Ovary (tissue), 9 donors: ENCODE data around the gene PTPN14. TPM values are rescaled to one million over a fixed set of nuclear protein-coding genes. Genes with fewer than 3 reads are reported as not detected.
A peak's percentile ranks its signal among the peaks of the same experiment; 100 is the strongest.

Experiments
- DNase-seq, 5 donors: peaks; one replicate each; pipeline ENCODE4 v3.0.0-alpha.2; 2019 to 2020
- H3K27ac ChIP-seq, 2 donors: fragments of 200-600 bp; one replicate each; pipeline versions ENCODE4 v1.5.1 to v1.8.0; 2019 to 2022
- H3K27me3 ChIP-seq: fragments of 200-600 bp; one replicate; pipeline ENCODE4 v1.8.0; 2022
- H3K36me3 ChIP-seq: fragments of 200-600 bp; sonication (generic); one replicate; pipeline ENCODE4 v1.5.1; 2019
- H3K4me1 ChIP-seq: one replicate; pipeline ENCODE4 v1.8.1; 2013; ENCODE audit warnings: mild to moderate bottlenecking, moderate library complexity; ENCODE audit not compliant: insufficient read depth
- H3K4me3 ChIP-seq: fragments of 200-600 bp; sonication (generic); one replicate; pipeline ENCODE4 v1.5.1; 2017
- H3K9me3 ChIP-seq, 2 donors: fragments of 200-600 bp in 1 of 2; sonication (generic) in 1 of 2; one replicate each; pipeline versions ENCODE4 v1.5.1 to v1.8.1; 2013 to 2019; ENCODE audit warnings: mild to moderate bottlenecking in 1 of 2, moderate library complexity in 1 of 2
- CTCF ChIP-seq, 3 donors: fragments of 450-650 bp in 2 of 3; fragments of 200-600 bp in 1 of 3; IDR thresholded peaks; one replicate each; pipeline versions ENCODE4 v1.5.1 to v1.8.0; 2016 to 2022; ENCODE audit warnings: antibody characterized with exemption in 3 of 3, mild to moderate bottlenecking in 1 of 3
- EP300 ChIP-seq: sonication (generic); formaldehyde crosslinking; IDR thresholded peaks from one replicate; pipeline ENCODE4 v1.6.1; 2017; ENCODE audit warnings: antibody characterized with exemption
- POLR2A ChIP-seq: fragments of 450-650 bp; IDR thresholded peaks from one replicate; pipeline ENCODE4 v1.6.1; 2017; ENCODE audit warnings: antibody characterized with exemption, mild to moderate bottlenecking, moderate library complexity
- WGBS, 3 donors: extraction: QIAGEN DNeasy Blood & Tissue Kit in 1 of 3; methylation state at CpG; one replicate each; pipeline versions ENCODE4 v1.1.5 to v1.1.7; 2013 to 2017; 5-methylcytosine and 5-hydroxymethylcytosine counted together
- intact Hi-C, 4 donors: fragments of 100-400 bp; cut with DNase I; formaldehyde crosslinking; loops; one replicate each; pipeline versions ENCODE4 v1.11.0 to v1.15.1; 2022 to 2023
- polyA plus RNA-seq, 2 donors: library from polyadenylated mRNA; stranded (reverse); fragments of 200-250 nt in 1 of 2; fragments of 350-450 nt in 1 of 2; fragmentation: Illumina TruSeq in 1 of 2; extraction: RNeasy Lipid Tissue Mini Kit (QIAGEN cat#74804) in 1 of 2; gene quantifications; one replicate each; pipeline ENCODE4 v1.2.3, GENCODE V29; 2013 to 2014
- total RNA-seq, 7 donors: library from RNA; depleted of rRNA in 2 of 7; stranded (reverse); fragments of >200 nt in 2 of 7; fragmentation: NEBNext Ultra II Directional in 3 of 7; extraction: Animal tissue kit (Norgen Biotek cat#: 25700) in 3 of 7; gene quantifications; one replicate each; pipeline versions ENCODE4 v1.1.0 to v1.2.4, GENCODE V29; 2016 to 2023
- donor health status: DM: no; HTN: no; CAD: no; lungs with moderate emphysema.
- donor health status: DM: no; HTN: no; CAD: no.
- donor health status: Bipolar disorder and iron deficiency.
- donor health status: DM: yes; HTN: yes; CAD: no.
- donor health status: DM: no; HTN: no; CAD: no.
- donor health status: DM: yes; HTN: yes; CAD: no.

PTPN14 gene
- total and polyA plus RNA-seq, 9 donors: 7.6 to 68.9 (median 41.1) TPM

DNA sequence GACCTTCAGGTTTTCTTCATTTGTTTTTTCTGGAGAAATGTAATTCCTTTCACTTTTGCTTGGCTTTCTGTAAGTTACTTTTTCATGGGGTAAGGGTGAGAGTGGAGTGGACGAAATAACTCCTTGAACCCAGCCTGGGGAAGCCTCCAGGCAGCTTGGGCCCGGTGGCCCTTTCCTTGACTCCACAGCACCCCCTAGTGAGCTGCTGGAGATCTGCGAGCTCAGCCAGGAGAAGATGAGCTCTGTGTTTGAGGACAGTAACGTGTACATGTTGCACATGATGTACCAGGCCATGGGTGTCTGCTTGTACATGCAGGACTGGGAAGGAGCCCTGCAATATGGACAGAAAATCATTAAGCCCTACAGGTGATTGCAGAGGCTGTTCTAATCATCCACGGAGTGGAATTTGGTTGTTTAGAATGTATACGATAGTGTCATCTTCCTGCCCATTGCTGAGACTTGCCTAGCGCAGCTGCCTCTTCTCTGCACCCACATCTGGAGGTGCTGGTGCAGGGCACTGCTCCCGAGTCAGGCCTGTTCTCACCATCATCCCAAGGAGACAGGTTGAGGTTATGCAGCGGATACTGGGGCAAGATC lies 219.5 kb downstream of the PTPN14 start:
- intact Hi-C loops: loop anchor here in 3 of 4 donors (2.0 to 10.0 kb wide), 3 partner anchors 253 to 255 kb away; no protein-coding TSS in a partner anchor
- no peaks in the 10 kb centered on the region for H3K9me3 ChIP-seq
- H3K27me3 ChIP-seq: no peaks in the 10 kb centered on the region
- peak in 1 of 5 donors; percentile 31 for DNase-seq
- no peak overlapping the region for H3K27ac ChIP-seq
- peaks cover 1% of the 10 kb centered on the region for H3K4me1 ChIP-seq
- H3K36me3 ChIP-seq: no peaks in the 10 kb centered on the region
- 72 to 78% (median 77%) methylated on average over 9 of the region's 9 CpGs for WGBS, 3 donors
- no peak for TF ChIP-seq EP300
- peak in 1 of 3 donors; percentile 18 for TF ChIP-seq CTCF (IDR thresholded peaks at IDR 0.05)
- TF ChIP-seq POLR2A: no peak
- H3K4me3 ChIP-seq: no peak overlapping the region

DNA sequence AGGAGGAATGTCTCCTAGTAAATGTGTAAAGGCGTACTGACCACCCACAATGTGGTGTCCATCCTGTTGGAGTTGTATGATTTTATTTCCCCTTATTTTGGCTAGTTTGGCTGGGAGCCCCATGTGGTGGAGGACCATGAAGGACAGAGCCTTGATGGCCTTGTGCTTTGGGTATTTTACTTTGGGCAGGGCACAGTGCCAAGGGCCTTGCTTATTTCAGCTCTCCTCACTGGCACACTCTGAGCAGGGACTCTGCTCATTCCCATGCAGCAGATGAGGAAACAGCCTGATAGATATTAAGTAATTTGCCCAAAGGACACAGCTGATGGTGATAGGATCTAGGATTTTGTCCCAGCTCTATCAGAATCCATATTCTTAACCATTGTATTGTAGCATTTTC lies 220.2 kb downstream of the PTPN14 start:
- Histone ChIP-seq H3K4me3 (no peak overlapping the region), H3K4me1 (peaks cover 1% of the 10 kb centered on the region), H3K27ac (no peak overlapping the region), H3K27me3 (no peaks in the 10 kb centered on the region), H3K36me3 (no peaks in the 10 kb centered on the region), H3K9me3 (no peaks in the 10 kb centered on the region)
- TF ChIP-seq CTCF (IDR thresholded peaks at IDR 0.05): no peak
- DNase-seq: peak in 1 of 5 donors; percentile 25
- WGBS, 3 donors: 84 to 91% (median 87%) methylated on average over 1 of the region's 1 CpG
- intact Hi-C loops: loop anchor here in 2 of 4 donors (5.0 to 10.0 kb wide), 2 partner anchors 254 to 256 kb away; no protein-coding TSS in a partner anchor

DNA sequence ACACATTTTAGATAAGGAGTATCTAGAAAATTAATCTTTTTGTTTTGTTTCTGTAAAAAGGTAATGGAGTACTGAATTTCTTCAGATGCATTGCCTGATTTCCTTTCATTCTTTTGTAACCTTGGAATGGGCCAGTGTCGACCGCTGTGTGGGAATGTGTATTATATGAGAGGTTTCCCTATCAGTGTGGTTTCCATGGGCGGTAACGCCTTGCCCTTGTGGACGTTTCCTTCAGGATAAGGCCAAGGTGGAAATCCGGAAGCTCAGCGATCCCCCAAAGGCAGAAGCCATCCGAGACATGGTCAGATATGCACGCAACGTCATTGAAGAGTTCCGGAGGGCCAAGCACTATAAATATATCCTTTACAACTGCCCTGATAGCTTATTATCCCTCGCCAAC lies 220.7 kb downstream of the PTPN14 start:
- peaks cover 1% of the 10 kb centered on the region for H3K4me1 ChIP-seq
- 80 to 86% (median 83%) methylated on average over 12 of the region's 12 CpGs for WGBS, 3 donors
- no peak overlapping the region for H3K27ac ChIP-seq
- intact Hi-C loops: loop anchor here in 2 of 4 donors (5.0 to 10.0 kb wide), 2 partner anchors 254 to 257 kb away; no protein-coding TSS in a partner anchor
- DNase-seq: no peak
- no peaks in the 10 kb centered on the region for H3K27me3 ChIP-seq
- H3K4me3 ChIP-seq: no peak overlapping the region
- H3K9me3 ChIP-seq: no peaks in the 10 kb centered on the region
- H3K36me3 ChIP-seq: no peaks in the 10 kb centered on the region
- TF ChIP-seq EP300: no peak
- no peak for TF ChIP-seq CTCF (IDR thresholded peaks at IDR 0.05)
- TF ChIP-seq POLR2A: no peak

- WGBS, 3 donors: 70 to 76% (median 75%) methylated on average over 3 of the region's 3 CpGs
- TF ChIP-seq CTCF (IDR thresholded peaks at IDR 0.05) (no peak), EP300 (no peak), POLR2A (no peak)
Observed at GRCh38 chr1:214330222-214330621, 221.2 kb downstream of the PTPN14 start.

More at GRCh38 chr1:214330222-214330621, 221.2 kb downstream of the PTPN14 start:
- intact Hi-C loops: loop anchor here in 2 of 4 donors (5.0 to 10.0 kb wide), 2 partner anchors 255 to 257 kb away; no protein-coding TSS in a partner anchor
- no peaks in the 10 kb centered on the region for H3K36me3 ChIP-seq
- no peak for DNase-seq
- peaks cover 1% of the 10 kb centered on the region for H3K4me1 ChIP-seq
- H3K27me3 ChIP-seq: no peaks in the 10 kb centered on the region
- H3K9me3 ChIP-seq: no peaks in the 10 kb centered on the region
- H3K27ac ChIP-seq: no peak overlapping the region
- no peak overlapping the region for H3K4me3 ChIP-seq
